ENCODE measurements around the gene CABLES1. TPM values are rescaled to one million over a fixed set of nuclear protein-coding genes. Genes with fewer than 3 reads are reported as not detected.

CABLES1 gene
- total RNA-seq, 2 donors from 2014 or later: 4.2 to 11.9 TPM

DNA sequence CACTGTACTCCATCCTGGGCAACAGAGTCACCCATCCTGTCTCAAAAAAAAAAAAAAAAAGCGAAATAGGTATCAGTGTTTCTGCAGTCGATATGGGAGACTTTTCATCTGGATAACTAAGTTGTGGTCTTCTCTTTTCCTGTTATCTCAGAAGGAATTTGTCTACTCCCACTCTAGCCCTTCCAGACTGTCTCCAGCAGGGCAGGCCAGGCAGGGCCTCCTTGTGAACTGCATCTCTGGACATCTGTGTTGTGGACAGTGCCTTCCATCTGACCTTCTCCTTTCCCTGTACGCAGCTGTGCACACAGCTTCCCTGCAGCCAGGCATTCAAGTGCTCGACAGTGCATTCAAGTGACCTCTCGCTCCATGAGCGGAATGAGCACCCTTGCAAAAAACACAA lies 110.2 kb downstream of the CABLES1 start:
- 91% methylated on average over 6 of the region's 6 CpGs for WGBS, 2 donors
- no peaks in the 10 kb centered on the region for H3K4me1 ChIP-seq
- DNase-seq (no peak), ATAC-seq (no peak)
- no peak overlapping the region for H3K4me3 ChIP-seq
- H3K27me3 ChIP-seq: no peaks in the 10 kb centered on the region
- no peak overlapping the region for H3K27ac ChIP-seq
- TF ChIP-seq CTCF (IDR thresholded peaks at IDR 0.05): no peak
- no peak for TF ChIP-seq POLR2A (IDR thresholded peaks at IDR 0.05)
- H3K36me3 ChIP-seq (replicated peaks in 1 of 2; ENCODE audit: insufficient read depth in 1 of 2, low read depth in 2 of 2): no peaks in the 10 kb centered on the region
- no peaks in the 10 kb centered on the region for H3K9me3 ChIP-seq
- intact Hi-C loops (cut with DNase I): no loop called here

DNA sequence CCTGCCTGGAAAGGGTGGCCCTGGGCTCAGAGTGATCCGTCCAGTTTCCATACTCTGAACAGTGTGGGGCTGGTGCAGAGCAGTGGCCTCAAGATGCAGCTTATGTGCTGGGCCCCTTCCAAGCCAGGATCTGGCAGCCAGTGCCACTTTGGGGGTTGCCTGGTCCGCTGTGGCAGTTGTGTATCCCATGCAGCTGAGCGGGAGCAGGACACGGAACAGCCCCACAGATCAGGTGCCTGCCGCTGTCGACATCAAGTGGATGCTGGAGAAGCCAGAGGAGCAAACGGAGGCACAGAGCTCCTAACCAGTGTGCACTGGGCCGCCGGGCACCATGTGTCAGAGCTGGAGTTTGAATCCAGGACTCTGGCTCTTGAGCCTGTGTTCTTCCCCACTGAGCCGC lies 112.0 kb downstream of the CABLES1 start:
- Histone ChIP-seq H3K4me3 (no peak overlapping the region), H3K9me3 (no peaks in the 10 kb centered on the region), H3K27me3 (no peaks in the 10 kb centered on the region), H3K4me1 (no peaks in the 10 kb centered on the region), H3K36me3 (replicated peaks in 1 of 2; ENCODE audit: insufficient read depth in 1 of 2, low read depth in 2 of 2) (no peaks in the 10 kb centered on the region), H3K27ac (no peak overlapping the region)
- 91 to 94% methylated on average over 6 to 10 of the region's 10 CpGs for WGBS, 2 donors
- DNase-seq: no peak
- intact Hi-C loops (cut with DNase I): no loop called here
- no peak for ATAC-seq
- TF ChIP-seq CTCF (IDR thresholded peaks at IDR 0.05) (no peak), POLR2A (IDR thresholded peaks at IDR 0.05) (no peak)

DNA sequence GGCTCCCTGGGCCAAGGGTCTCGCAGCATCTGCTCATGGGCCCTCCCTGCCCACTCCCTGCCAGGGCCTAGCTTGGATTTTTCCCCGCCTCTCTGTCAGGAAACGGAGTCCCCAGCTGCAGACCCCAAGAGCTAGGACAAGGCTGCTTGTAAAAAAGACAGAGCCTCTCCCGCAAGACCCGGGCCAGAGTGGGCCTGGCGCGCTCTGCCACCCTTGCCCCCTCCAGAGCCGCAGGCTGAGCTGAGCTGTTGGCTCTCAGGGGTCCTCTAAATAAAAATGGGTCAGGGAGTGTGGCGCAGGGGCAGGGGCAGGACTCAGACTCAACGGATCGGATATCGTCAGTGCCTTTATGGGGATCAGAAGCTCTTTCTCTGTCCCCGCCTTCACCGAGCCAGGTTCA lies 112.6 kb downstream of the CABLES1 start:
- H3K27me3 ChIP-seq: no peaks in the 10 kb centered on the region
- H3K4me3 ChIP-seq: no peak overlapping the region
- no peak overlapping the region for H3K27ac ChIP-seq
- ATAC-seq (no peak), DNase-seq (no peak)
- 98% methylated on average over 11 to 14 of the region's 14 CpGs for WGBS, 2 donors
- TF ChIP-seq POLR2A (IDR thresholded peaks at IDR 0.05): no peak
- TF ChIP-seq CTCF (IDR thresholded peaks at IDR 0.05): no peak
- intact Hi-C loops (cut with DNase I): no loop called here
- H3K36me3 ChIP-seq (replicated peaks in 1 of 2; ENCODE audit: insufficient read depth in 1 of 2, low read depth in 2 of 2): no peaks in the 10 kb centered on the region
- no peaks in the 10 kb centered on the region for H3K9me3 ChIP-seq
- H3K4me1 ChIP-seq: no peaks in the 10 kb centered on the region

DNA sequence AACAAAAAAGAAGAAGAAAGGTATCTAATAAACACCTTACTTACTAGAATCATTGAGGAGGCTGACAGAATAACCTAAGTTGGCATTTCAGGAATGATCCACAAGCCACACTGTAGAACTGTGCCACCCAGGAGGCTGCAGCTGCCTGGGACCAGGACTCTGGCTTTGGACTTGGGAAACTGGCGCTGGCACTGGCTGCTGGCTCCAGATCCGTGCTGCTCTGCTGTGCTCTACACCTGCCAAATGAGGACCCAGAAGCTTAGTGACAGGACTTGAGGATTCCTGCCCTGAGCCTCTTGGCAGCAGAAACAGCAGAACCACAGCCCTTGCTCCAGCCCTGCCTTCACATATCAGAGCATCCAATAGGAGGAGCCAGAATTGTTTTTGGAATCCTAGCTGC lies 113.5 kb downstream of the CABLES1 start:
- ATAC-seq: no peak
- no peaks in the 10 kb centered on the region for H3K36me3 ChIP-seq (replicated peaks in 1 of 2; ENCODE audit: insufficient read depth in 1 of 2, low read depth in 2 of 2)
- H3K27me3 ChIP-seq: no peaks in the 10 kb centered on the region
- no peak for DNase-seq
- intact Hi-C loops (cut with DNase I): no loop called here
- TF ChIP-seq CTCF (IDR thresholded peaks at IDR 0.05) (no peak), POLR2A (IDR thresholded peaks at IDR 0.05) (no peak)
- no peaks in the 10 kb centered on the region for H3K9me3 ChIP-seq
- H3K27ac ChIP-seq: no peak overlapping the region
- H3K4me3 ChIP-seq: no peak overlapping the region
- WGBS, 2 donors: 92 to 100% methylated on average over 2 of the region's 2 CpGs
- no peaks in the 10 kb centered on the region for H3K4me1 ChIP-seq

- ATAC-seq (no peak), DNase-seq (no peak)
- Histone ChIP-seq H3K9me3 (no peaks in the 10 kb centered on the region), H3K27me3 (no peaks in the 10 kb centered on the region), H3K27ac (no peak overlapping the region), H3K4me3 (no peak overlapping the region), H3K36me3 (replicated peaks in 1 of 2; ENCODE audit: insufficient read depth in 1 of 2, low read depth in 2 of 2) (no peaks in the 10 kb centered on the region), H3K4me1 (no peaks in the 10 kb centered on the region)
- TF ChIP-seq POLR2A (IDR thresholded peaks at IDR 0.05) (no peak), CTCF (IDR thresholded peaks at IDR 0.05) (no peak)
- intact Hi-C loops (cut with DNase I): no loop called here
- 88 to 96% methylated on average over 7 of the region's 7 CpGs for WGBS, 2 donors
Observed at GRCh38 chr18:23249348-23249747, 114.1 kb downstream of the CABLES1 start.
